Sigmoid colon (tissue), 7 donors: ENCODE measurements around the gene TMED9. TPM values are rescaled to one million over a fixed set of nuclear protein-coding genes. Genes with fewer than 3 reads are reported as not detected.

Source experiments
- DNase-seq: peaks from one replicate; pipeline ENCODE4 v3.0.0-alpha.2; 2019
- H3K27ac ChIP-seq, 4 donors: fragments of 200-600 bp; sonication (generic); one replicate each; pipeline ENCODE4 v1.5.1; 2016 to 2019; ENCODE audit warnings: mild to moderate bottlenecking in 1 of 4
- H3K27me3 ChIP-seq, 3 donors: fragments of 200-600 bp; sonication (generic); one replicate each; pipeline ENCODE4 v1.5.1; 2019; ENCODE audit warnings: mild to moderate bottlenecking in 1 of 3
- H3K36me3 ChIP-seq, 4 donors: fragments of 200-600 bp; sonication (generic); one replicate each; pipeline ENCODE4 v1.5.1; 2016 to 2019
- H3K4me1 ChIP-seq, 4 donors: fragments of 200-600 bp; sonication (generic); one replicate each; pipeline ENCODE4 v1.5.1; 2017 to 2019
- H3K4me3 ChIP-seq, 4 donors: fragments of 200-600 bp; sonication (generic); one replicate each; pipeline ENCODE4 v1.5.1; 2017 to 2019; ENCODE audit warnings: mild to moderate bottlenecking in 2 of 4, moderate library complexity in 1 of 4
- H3K9me3 ChIP-seq, 4 donors: fragments of 200-600 bp in 3 of 4; sonication (generic) in 3 of 4; one replicate each; pipeline versions ENCODE4 v1.5.1 to v1.6.1; 2013 to 2019
- EP300 ChIP-seq, 4 donors: sonication (generic); formaldehyde crosslinking; IDR thresholded peaks; one replicate each; pipeline ENCODE4 v1.6.1; 2017; ENCODE audit warnings: antibody characterized with exemption in 4 of 4
- POLR2A ChIP-seq, 2 donors: fragments of 450-650 bp; IDR thresholded peaks; one replicate each; pipeline ENCODE4 v1.6.1; 2016; ENCODE audit warnings: antibody characterized with exemption in 2 of 2, mild to moderate bottlenecking in 2 of 2, moderate library complexity in 2 of 2
- POLR2AphosphoS5 ChIP-seq, 4 donors: sonication (generic); formaldehyde crosslinking; IDR thresholded peaks; one replicate each; pipeline ENCODE4 v1.6.1; 2017; ENCODE audit warnings: antibody characterized with exemption in 4 of 4
- WGBS, 2 donors: extraction: QIAGEN DNeasy Blood & Tissue Kit; methylation state at CpG; one replicate each; pipeline ENCODE4 v1.1.7; 2013; 5-methylcytosine and 5-hydroxymethylcytosine counted together
- intact Hi-C: fragments of 100-400 bp; cut with DNase I; formaldehyde crosslinking; loops from one replicate; pipeline ENCODE4 v1.15.1; 2023
- polyA plus RNA-seq, 3 donors: library from polyadenylated mRNA; stranded (reverse); fragments of 200-250 nt; gene quantifications; one replicate each; pipeline ENCODE4 v1.2.3, GENCODE V29; 2013
- total RNA-seq, 4 donors: library from RNA; depleted of rRNA; stranded (reverse); fragments of >200 nt; gene quantifications; one replicate each; pipeline ENCODE4 v1.1.0, GENCODE V29; 2016
- TF ChIP-seq, protein P1 (sequence below), 4 experiments: fragments of 450-650 bp in 3 of 4; fragments of 200-600 bp in 1 of 4; IDR thresholded peaks; one replicate each; pipeline ENCODE4 v1.5.1; 2016 to 2019; ENCODE audit warnings: antibody characterized with exemption in 4 of 4, mild to moderate bottlenecking in 3 of 4, moderate library complexity in 2 of 4
- donor health status: healthy with polysubstance abuse.
- donor health status: Bipolar disorder and iron deficiency.
- donor health status: healthy.

TMED9 gene
- total and polyA plus RNA-seq, 7 donors = 37.2 to 221 (median 56.8) TPM

DNA sequence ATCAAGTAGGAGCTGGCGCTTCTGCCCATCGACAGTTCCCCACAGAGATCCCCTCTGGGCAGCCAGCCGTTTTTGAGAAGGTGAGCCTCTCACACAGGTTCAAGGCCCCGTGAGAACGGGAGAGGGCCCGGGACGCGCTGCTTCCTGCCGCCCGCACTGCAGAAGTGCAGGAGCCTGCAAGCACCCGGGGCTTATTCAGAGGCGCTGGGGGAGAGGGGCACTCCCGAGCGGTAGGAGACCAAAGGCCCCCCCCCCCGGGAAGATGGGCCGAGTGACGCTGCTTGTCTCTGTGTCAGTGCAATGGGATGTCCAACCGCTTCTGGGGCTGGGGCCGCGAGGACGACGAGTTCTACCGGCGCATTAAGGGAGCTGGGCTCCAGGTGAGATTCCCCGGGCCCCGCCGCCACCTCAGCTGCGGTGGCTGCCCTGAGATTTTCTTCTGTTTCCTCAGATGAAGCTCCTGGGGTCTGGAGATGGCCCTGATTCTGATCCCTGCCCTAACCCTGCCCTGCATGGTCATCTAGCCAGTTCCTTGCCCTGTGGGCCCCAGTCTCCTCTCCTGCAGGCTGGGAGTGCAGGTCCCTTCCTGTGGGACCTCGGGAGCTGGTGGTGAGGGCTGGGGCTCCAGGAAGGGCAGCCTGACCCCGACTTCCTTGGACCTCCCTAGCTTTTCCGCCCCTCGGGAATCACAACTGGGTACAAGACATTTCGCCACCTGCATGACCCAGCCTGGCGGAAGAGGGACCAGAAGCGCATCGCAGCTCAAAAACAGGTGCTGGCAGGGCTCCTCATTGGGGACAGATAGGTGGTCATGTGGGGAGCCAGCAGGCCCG lies 16.5 kb downstream of the TMED9 start:
- 93 to 95% methylated on average over 37 of the region's 37 CpGs for WGBS, 2 donors
- H3K27me3 ChIP-seq = no peaks in the 10 kb centered on the region
- no peak for TF ChIP-seq POLR2A (IDR thresholded peaks at IDR 0.05)
- no peak for TF ChIP-seq POLR2AphosphoS5 (IDR thresholded peaks at IDR 0.05)
- TF ChIP-seq EP300 (IDR thresholded peaks at IDR 0.05) = no peak
- TF ChIP-seq, protein P1, sequence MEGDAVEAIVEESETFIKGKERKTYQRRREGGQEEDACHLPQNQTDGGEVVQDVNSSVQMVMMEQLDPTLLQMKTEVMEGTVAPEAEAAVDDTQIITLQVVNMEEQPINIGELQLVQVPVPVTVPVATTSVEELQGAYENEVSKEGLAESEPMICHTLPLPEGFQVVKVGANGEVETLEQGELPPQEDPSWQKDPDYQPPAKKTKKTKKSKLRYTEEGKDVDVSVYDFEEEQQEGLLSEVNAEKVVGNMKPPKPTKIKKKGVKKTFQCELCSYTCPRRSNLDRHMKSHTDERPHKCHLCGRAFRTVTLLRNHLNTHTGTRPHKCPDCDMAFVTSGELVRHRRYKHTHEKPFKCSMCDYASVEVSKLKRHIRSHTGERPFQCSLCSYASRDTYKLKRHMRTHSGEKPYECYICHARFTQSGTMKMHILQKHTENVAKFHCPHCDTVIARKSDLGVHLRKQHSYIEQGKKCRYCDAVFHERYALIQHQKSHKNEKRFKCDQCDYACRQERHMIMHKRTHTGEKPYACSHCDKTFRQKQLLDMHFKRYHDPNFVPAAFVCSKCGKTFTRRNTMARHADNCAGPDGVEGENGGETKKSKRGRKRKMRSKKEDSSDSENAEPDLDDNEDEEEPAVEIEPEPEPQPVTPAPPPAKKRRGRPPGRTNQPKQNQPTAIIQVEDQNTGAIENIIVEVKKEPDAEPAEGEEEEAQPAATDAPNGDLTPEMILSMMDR (IDR thresholded peaks at IDR 0.05) = no peak
- H3K4me3 ChIP-seq = no peak overlapping the region
- intact Hi-C loops = no loop called here
- H3K4me1 ChIP-seq = peaks cover 0 to 12% (median 9%) of the 10 kb centered on the region in 4 donors
- no peak for DNase-seq
- H3K27ac ChIP-seq = no peak overlapping the region
- H3K9me3 ChIP-seq = no peaks in the 10 kb centered on the region
- H3K36me3 ChIP-seq = peaks cover 0 to 7% (median 0%) of the 10 kb centered on the region in 4 donors

DNA sequence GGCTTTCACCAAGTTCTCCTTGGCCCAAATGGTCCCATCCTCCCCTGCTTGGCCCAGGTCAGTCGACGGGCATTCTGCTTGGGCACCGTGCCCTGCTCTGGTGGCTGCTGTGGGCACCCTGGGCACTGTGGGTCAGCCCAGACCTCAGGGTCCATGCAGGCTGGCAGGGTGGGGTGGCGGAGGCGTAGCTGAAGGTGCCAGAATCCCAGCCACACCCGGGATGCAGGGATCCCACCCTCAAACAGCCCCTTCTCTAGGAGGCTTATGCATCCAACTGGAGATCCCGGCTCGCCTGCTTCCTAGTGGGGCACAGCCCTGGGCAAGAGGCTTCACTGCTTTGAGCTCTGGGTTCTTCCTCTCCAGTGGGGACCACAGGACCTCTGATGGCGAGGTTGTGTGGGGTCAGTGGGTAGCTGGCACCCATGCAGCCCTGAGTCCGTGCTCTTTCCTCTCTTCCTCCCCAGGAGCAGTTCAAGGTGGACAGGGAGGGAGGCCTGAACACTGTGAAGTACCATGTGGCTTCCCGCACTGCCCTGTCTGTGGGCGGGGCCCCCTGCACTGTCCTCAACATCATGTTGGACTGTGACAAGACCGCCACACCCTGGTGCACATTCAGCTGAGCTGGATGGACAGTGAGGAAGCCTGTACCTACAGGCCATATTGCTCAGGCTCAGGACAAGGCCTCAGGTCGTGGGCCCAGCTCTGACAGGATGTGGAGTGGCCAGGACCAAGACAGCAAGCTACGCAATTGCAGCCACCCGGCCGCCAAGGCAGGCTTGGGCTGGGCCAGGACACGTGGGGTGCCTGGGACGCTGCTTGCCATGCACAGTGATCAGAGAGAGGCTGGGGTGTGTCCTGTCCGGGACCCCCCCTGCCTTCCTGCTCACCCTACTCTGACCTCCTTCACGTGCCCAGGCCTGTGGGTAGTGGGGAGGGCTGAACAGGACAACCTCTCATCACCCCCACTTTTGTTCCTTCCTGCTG lies 17.4 kb downstream of the TMED9 start:
- no peak overlapping the region for H3K4me3 ChIP-seq
- no peak for DNase-seq
- H3K27me3 ChIP-seq = no peaks in the 10 kb centered on the region
- 77 to 85% methylated on average over 21 of the region's 21 CpGs for WGBS, 2 donors
- H3K4me1 ChIP-seq = peaks cover 0 to 12% (median 9%) of the 10 kb centered on the region in 4 donors
- no peak overlapping the region for H3K27ac ChIP-seq
- peaks cover 0 to 7% (median 0%) of the 10 kb centered on the region in 4 donors for H3K36me3 ChIP-seq
- H3K9me3 ChIP-seq = no peaks in the 10 kb centered on the region
- TF ChIP-seq, protein P1 (IDR thresholded peaks at IDR 0.05) = no peak
- TF ChIP-seq EP300 (IDR thresholded peaks at IDR 0.05) (no peak), POLR2A (IDR thresholded peaks at IDR 0.05) (no peak), POLR2AphosphoS5 (IDR thresholded peaks at IDR 0.05) (no peak)
- intact Hi-C loops = no loop called here

- intact Hi-C loops = no loop called here
- no peaks in the 10 kb centered on the region for H3K9me3 ChIP-seq
- no peak for DNase-seq
- H3K27me3 ChIP-seq = no peaks in the 10 kb centered on the region
- peaks cover 0 to 7% (median 0%) of the 10 kb centered on the region in 4 donors for H3K36me3 ChIP-seq
- no peak overlapping the region for H3K4me3 ChIP-seq
- H3K4me1 ChIP-seq = peaks cover 0 to 12% (median 9%) of the 10 kb centered on the region in 4 donors
- 76 to 88% methylated on average over 13 of the region's 13 CpGs for WGBS, 2 donors
- TF ChIP-seq POLR2A (IDR thresholded peaks at IDR 0.05) (no peak), POLR2AphosphoS5 (IDR thresholded peaks at IDR 0.05) (no peak), EP300 (IDR thresholded peaks at IDR 0.05) (no peak)
- TF ChIP-seq, protein P1 (IDR thresholded peaks at IDR 0.05) = no peak
- no peak overlapping the region for H3K27ac ChIP-seq
Observed at GRCh38 chr5:177610131-177610769, 18.2 kb downstream of the TMED9 start.

- Histone ChIP-seq H3K4me1 (peaks cover 0 to 12% (median 9%) of the 10 kb centered on the region in 4 donors), H3K9me3 (no peaks in the 10 kb centered on the region), H3K36me3 (peaks cover 0 to 2% (median 0%) of the 10 kb centered on the region in 4 donors), H3K4me3 (no peak overlapping the region), H3K27me3 (no peaks in the 10 kb centered on the region), H3K27ac (no peak overlapping the region)
- WGBS, 2 donors = 62 to 85% methylated on average over 4 of the region's 4 CpGs
- DNase-seq = no peak
- TF ChIP-seq, protein P1 (IDR thresholded peaks at IDR 0.05) = no peak
- TF ChIP-seq EP300 (IDR thresholded peaks at IDR 0.05) (no peak), POLR2AphosphoS5 (IDR thresholded peaks at IDR 0.05) (no peak), POLR2A (IDR thresholded peaks at IDR 0.05) (no peak)
- intact Hi-C loops = no loop called here
Observed at GRCh38 chr5:177610770-177611445, 18.9 kb downstream of the TMED9 start.
